Right forelimb (tissue), 1 donor: ENCODE data around the gene PRKACB.

Experiments used
- DNase-seq: peaks from one replicate; pipeline ENCODE4 v3.0.0-alpha.2; 2018

The PRKACB gene

GRCh38 chr1:84159533-84160240 lies 15.6 kb downstream of the PRKACB start:
- DNase-seq = no peak

- no peak for DNase-seq
Measured at GRCh38 chr1:84162295-84162694, 18.2 kb downstream of the PRKACB start.

GRCh38 chr1:84163123-84163931 lies 19.3 kb downstream of the PRKACB start:
- no peak for DNase-seq

- DNase-seq = no peak
Measured at GRCh38 chr1:84164161-84164560, 20.1 kb downstream of the PRKACB start.

- DNase-seq = no peak
Measured at GRCh38 chr1:84164567-84165021, 20.5 kb downstream of the PRKACB start.

GRCh38 chr1:84165601-84166000 lies 21.5 kb downstream of the PRKACB start:
- no peak for DNase-seq

GRCh38 chr1:84166797-84167196 lies 22.7 kb downstream of the PRKACB start:
- DNase-seq = no peak

GRCh38 chr1:84168783-84169182 lies 24.7 kb downstream of the PRKACB start:
- DNase-seq = no peak

GRCh38 chr1:84170171-84170570 lies 26.1 kb downstream of the PRKACB start:
- no peak for DNase-seq

GRCh38 chr1:84171481-84171880 lies 27.4 kb downstream of the PRKACB start:
- no peak for DNase-seq

GRCh38 chr1:84174051-84174556 lies 30.0 kb downstream of the PRKACB start:
- no peak for DNase-seq

- DNase-seq = no peak
Measured at GRCh38 chr1:84181350-84182005, 37.4 kb downstream of the PRKACB start.

GRCh38 chr1:84190455-84190854 lies 46.4 kb downstream of the PRKACB start:
- DNase-seq = no peak

GRCh38 chr1:84192681-84193080 lies 48.6 kb downstream of the PRKACB start:
- no peak for DNase-seq

- DNase-seq = no peak
Measured at GRCh38 chr1:84198832-84199231, 54.8 kb downstream of the PRKACB start.

GRCh38 chr1:84199257-84199656 lies 55.2 kb downstream of the PRKACB start:
- no peak for DNase-seq

- no peak for DNase-seq
Measured at GRCh38 chr1:84202126-84202525, 58.1 kb downstream of the PRKACB start.

GRCh38 chr1:84206375-84206774 lies 62.3 kb downstream of the PRKACB start:
- no peak for DNase-seq

GRCh38 chr1:84208935-84209334 lies 64.9 kb downstream of the PRKACB start:
- DNase-seq = no peak

- no peak for DNase-seq
Measured at GRCh38 chr1:84214115-84214956, 70.3 kb downstream of the PRKACB start.

GRCh38 chr1:84217239-84217638 lies 73.2 kb downstream of the PRKACB start:
- no peak for DNase-seq

- DNase-seq = no peak
Measured at GRCh38 chr1:84223751-84224432, 79.8 kb downstream of the PRKACB start.
